Type B pancreatic cell (in vitro differentiated cells): ENCODE measurements around the gene NOSTRIN. TPM values are rescaled to one million over a fixed set of nuclear protein-coding genes. Genes with fewer than 3 reads are reported as not detected.

Experiments
- DNase-seq: peaks from one replicate; pipeline ENCODE4 v3.0.0; 2021; ENCODE audit warnings: mixed read lengths; ENCODE audit not compliant: unreplicated experiment; ENCODE audit errors: extremely low spot score
- H3K27ac Mint-ChIP-seq: 2 replicates; pipeline ENCODE4 v1.8.0; 2021; ENCODE audit warnings: mild to moderate bottlenecking, mixed read lengths
- H3K27me3 Mint-ChIP-seq: 2 replicates; pipeline ENCODE4 v1.8.0; 2021; ENCODE audit warnings: mixed read lengths
- H3K36me3 Mint-ChIP-seq: 2 replicates; pipeline ENCODE4 v1.8.0; 2021; ENCODE audit warnings: mixed read lengths
- H3K4me1 Mint-ChIP-seq: one replicate; pipeline ENCODE4 v1.8.0; 2021; ENCODE audit warnings: mixed read lengths; ENCODE audit not compliant: unreplicated experiment
- H3K4me3 Mint-ChIP-seq: 2 replicates; pipeline ENCODE4 v1.8.0; 2021; ENCODE audit warnings: mild to moderate bottlenecking, mixed read lengths
- H3K9me3 Mint-ChIP-seq: 2 replicates; pipeline ENCODE4 v1.8.0; 2021; ENCODE audit warnings: mixed read lengths
- CTCF ChIP-seq: fragments of 200-600 bp; sonication (generic); conservative IDR thresholded peaks from 2 replicates; pipeline ENCODE4 v1.5.0; 2021; ENCODE audit warnings: antibody characterized with exemption, mild to moderate bottlenecking
- total RNA-seq: library from RNA; stranded (reverse); gene quantifications from 2 replicates; pipeline ENCODE4 v1.2.1, GENCODE V29; 2021; ENCODE audit warnings: low replicate concordance

The NOSTRIN gene
- total RNA-seq, 1 donor from 2014 or later, result 2.5 TPM

GRCh38 chr2:168901003-168901402 lies 98.6 kb downstream of the NOSTRIN start, which contains the start of gene G6PC2:
TSS of gene G6PC2 (plus strand) at chr2:168901291. CDS start at chr2:168901332, 41 bp downstream.
- Mint-ChIP-seq H3K4me1 (no peaks in the 10 kb centered on the region), H3K27me3 (peaks cover 39% of the 10 kb centered on the region), H3K4me3 (no peak within 1 kb of the TSS), H3K9me3 (no peaks in the 10 kb centered on the region), H3K36me3 (no peaks in the 10 kb centered on the region), H3K27ac (no peak within 1 kb of the TSS)
- no peak for DNase-seq
- no peak for TF ChIP-seq CTCF

GRCh38 chr2:168903888-168904287 lies 101.5 kb downstream of the NOSTRIN start:
- Mint-ChIP-seq H3K27ac (no peak overlapping the region), H3K36me3 (no peaks in the 10 kb centered on the region), H3K9me3 (peaks cover 5% of the 10 kb centered on the region), H3K4me3 (no peak overlapping the region), H3K27me3 (peaks cover 61% of the 10 kb centered on the region), H3K4me1 (peaks cover 7% of the 10 kb centered on the region)
- TF ChIP-seq CTCF, result no peak
- DNase-seq, result no peak

- Mint-ChIP-seq H3K4me3 (no peak overlapping the region), H3K4me1 (peaks cover 7% of the 10 kb centered on the region), H3K9me3 (peaks cover 5% of the 10 kb centered on the region), H3K36me3 (no peaks in the 10 kb centered on the region), H3K27me3 (peaks cover 61% of the 10 kb centered on the region), H3K27ac (no peak overlapping the region)
- no peak for DNase-seq
- no peak for TF ChIP-seq CTCF
Measured at GRCh38 chr2:168904358-168904757, 101.9 kb downstream of the NOSTRIN start.

- no peak for DNase-seq
- Mint-ChIP-seq H3K4me1 (peaks cover 28% of the 10 kb centered on the region), H3K36me3 (no peaks in the 10 kb centered on the region), H3K9me3 (peaks cover 5% of the 10 kb centered on the region), H3K27ac (no peak overlapping the region), H3K27me3 (peaks cover 73% of the 10 kb centered on the region), H3K4me3 (no peak overlapping the region)
- TF ChIP-seq CTCF, result no peak
Measured at GRCh38 chr2:168907940-168908662, 105.7 kb downstream of the NOSTRIN start.

GRCh38 chr2:168910330-168910729 lies 107.9 kb downstream of the NOSTRIN start:
- TF ChIP-seq CTCF, result no peak
- H3K4me1 Mint-ChIP-seq, result peaks cover 28% of the 10 kb centered on the region
- H3K27ac Mint-ChIP-seq, result no peak overlapping the region
- DNase-seq, result no peak
- no peak overlapping the region for H3K4me3 Mint-ChIP-seq
- no peaks in the 10 kb centered on the region for H3K36me3 Mint-ChIP-seq
- H3K9me3 Mint-ChIP-seq, result peaks cover 5% of the 10 kb centered on the region
- H3K27me3 Mint-ChIP-seq, result peaks cover 81% of the 10 kb centered on the region
